GM12872 (cell line): ENCODE measurements around the gene SCYGR6.

ENCODE experiments used
- CTCF ChIP-seq: IDR thresholded peaks from 3 replicates; pipeline ENCODE4 v1.5.1; 2011; ENCODE audit warnings: low read depth, mild to moderate bottlenecking, low read length, moderate library complexity; ENCODE audit not compliant: insufficient read depth

SCYGR6 gene

GRCh38 chr2:227720680-227721079 lies 3.9 kb downstream of the SCYGR6 start:
- no peak for TF ChIP-seq CTCF

GRCh38 chr2:227719641-227720040 lies 4.9 kb downstream of the SCYGR6 start:
- TF ChIP-seq CTCF, result no peak

- no peak for TF ChIP-seq CTCF
Measured at GRCh38 chr2:227717687-227718567, 6.6 kb downstream of the SCYGR6 start, which contains the start of gene SLC19A3. Gene SLC19A3 (minus strand): TSS chr2:227718028. CDS start chr2:227702318, 15,710 bp downstream.

GRCh38 chr2:227716501-227716900 lies 8.1 kb downstream of the SCYGR6 start:
- TF ChIP-seq CTCF, result no peak

- TF ChIP-seq CTCF, result no peak
Measured at GRCh38 chr2:227713291-227713690, 11.3 kb downstream of the SCYGR6 start.

GRCh38 chr2:227710986-227711385 lies 13.6 kb downstream of the SCYGR6 start:
- TF ChIP-seq CTCF, result no peak

- no peak for TF ChIP-seq CTCF
Measured at GRCh38 chr2:227707390-227707789, 17.2 kb downstream of the SCYGR6 start.
